ENCODE data around the gene GRK5. TPM values are rescaled to one million over a fixed set of nuclear protein-coding genes. Genes with fewer than 3 reads are reported as not detected.

The GRK5 gene
- total RNA-seq, 1 donor from 2014 or later: 4.3 TPM

DNA sequence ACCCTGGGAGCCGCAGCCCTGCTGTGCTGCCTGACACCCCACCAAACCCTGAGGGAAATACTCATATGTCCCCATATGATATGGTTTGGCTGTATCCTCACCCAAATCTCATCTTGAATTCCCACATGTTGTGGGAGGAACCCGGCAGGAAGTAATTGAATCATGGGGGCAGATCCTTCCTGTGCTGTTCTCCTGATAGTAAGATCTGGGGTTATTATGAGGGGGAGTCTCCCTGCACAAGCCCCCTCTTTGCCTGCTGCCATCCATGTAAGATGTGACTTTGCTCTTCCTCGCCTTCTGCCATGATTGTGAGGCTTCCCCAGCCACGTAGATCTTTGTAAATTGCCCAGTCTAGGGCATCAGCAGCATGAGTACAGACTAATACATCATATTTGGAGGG, 266.4 kb downstream of the GRK5 start:
- Histone ChIP-seq H3K27ac (no peak overlapping the region), H3K9ac (no peak overlapping the region), H4K20me1 (ENCODE audit: low read depth) (no peaks in the 10 kb centered on the region), H3K4me3 (no peak overlapping the region), H3K36me3 (no peaks in the 10 kb centered on the region), H3K27me3 (peaks cover 73% of the 10 kb centered on the region), H3K79me2 (ENCODE audit: low read depth) (no peaks in the 10 kb centered on the region), H3K4me2 (no peak overlapping the region), H3F3A (ENCODE audit: low read depth) (no peaks in the 10 kb centered on the region), H3K4me1 (peaks cover 14% of the 10 kb centered on the region), H3K9me3 (ENCODE audit: low read depth) (no peaks in the 10 kb centered on the region), H2AFZ (replicated peaks) (no peak overlapping the region)
- H3K27me3 Mint-ChIP-seq (ENCODE audit: insufficient read depth, low read depth): peaks cover 7% of the 10 kb centered on the region
- no peak overlapping the region for H3K27ac Mint-ChIP-seq
- H3K4me3 Mint-ChIP-seq: no peak overlapping the region
- no peaks in the 10 kb centered on the region for H3K36me3 Mint-ChIP-seq
- peaks cover 5% of the 10 kb centered on the region for H3K9me3 Mint-ChIP-seq
- TF ChIP-seq, protein P1, sequence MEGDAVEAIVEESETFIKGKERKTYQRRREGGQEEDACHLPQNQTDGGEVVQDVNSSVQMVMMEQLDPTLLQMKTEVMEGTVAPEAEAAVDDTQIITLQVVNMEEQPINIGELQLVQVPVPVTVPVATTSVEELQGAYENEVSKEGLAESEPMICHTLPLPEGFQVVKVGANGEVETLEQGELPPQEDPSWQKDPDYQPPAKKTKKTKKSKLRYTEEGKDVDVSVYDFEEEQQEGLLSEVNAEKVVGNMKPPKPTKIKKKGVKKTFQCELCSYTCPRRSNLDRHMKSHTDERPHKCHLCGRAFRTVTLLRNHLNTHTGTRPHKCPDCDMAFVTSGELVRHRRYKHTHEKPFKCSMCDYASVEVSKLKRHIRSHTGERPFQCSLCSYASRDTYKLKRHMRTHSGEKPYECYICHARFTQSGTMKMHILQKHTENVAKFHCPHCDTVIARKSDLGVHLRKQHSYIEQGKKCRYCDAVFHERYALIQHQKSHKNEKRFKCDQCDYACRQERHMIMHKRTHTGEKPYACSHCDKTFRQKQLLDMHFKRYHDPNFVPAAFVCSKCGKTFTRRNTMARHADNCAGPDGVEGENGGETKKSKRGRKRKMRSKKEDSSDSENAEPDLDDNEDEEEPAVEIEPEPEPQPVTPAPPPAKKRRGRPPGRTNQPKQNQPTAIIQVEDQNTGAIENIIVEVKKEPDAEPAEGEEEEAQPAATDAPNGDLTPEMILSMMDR (IDR thresholded peaks at IDR 0.05): no peak
- TF ChIP-seq EZH2 (IDR thresholded peaks at IDR 0.05) (no peak), EZH2phosphoT487 (IDR thresholded peaks at IDR 0.05) (no peak)
- DNase-seq (ENCODE audit: low spot score): no peak
- H3K4me1 Mint-ChIP-seq: peaks cover 9% of the 10 kb centered on the region

- no peak overlapping the region for H3K4me3 Mint-ChIP-seq
- Histone ChIP-seq H2AFZ (replicated peaks) (no peak overlapping the region), H3K9me3 (ENCODE audit: low read depth) (no peaks in the 10 kb centered on the region), H3K27ac (no peak overlapping the region), H3F3A (ENCODE audit: low read depth) (peaks cover 8% of the 10 kb centered on the region), H3K4me2 (no peak overlapping the region), H3K4me1 (peaks cover 18% of the 10 kb centered on the region), H3K9ac (no peak overlapping the region), H3K79me2 (ENCODE audit: low read depth) (no peaks in the 10 kb centered on the region), H3K27me3 (peaks cover 81% of the 10 kb centered on the region), H4K20me1 (ENCODE audit: low read depth) (no peaks in the 10 kb centered on the region), H3K4me3 (no peak overlapping the region), H3K36me3 (no peaks in the 10 kb centered on the region)
- peaks cover 9% of the 10 kb centered on the region for H3K27me3 Mint-ChIP-seq (ENCODE audit: insufficient read depth, low read depth)
- H3K9me3 Mint-ChIP-seq: peaks cover 5% of the 10 kb centered on the region
- TF ChIP-seq EZH2 (IDR thresholded peaks at IDR 0.05) (no peak), EZH2phosphoT487 (IDR thresholded peaks at IDR 0.05) (no peak)
- TF ChIP-seq, protein P1 (IDR thresholded peaks at IDR 0.05): no peak
- DNase-seq (ENCODE audit: low spot score): no peak
- peaks cover 17% of the 10 kb centered on the region for H3K4me1 Mint-ChIP-seq
- no peak overlapping the region for H3K27ac Mint-ChIP-seq
- H3K36me3 Mint-ChIP-seq: no peaks in the 10 kb centered on the region
These were observed 267.2 kb downstream of the GRK5 start for GRCh38 chr10:119474606-119475005.

DNA sequence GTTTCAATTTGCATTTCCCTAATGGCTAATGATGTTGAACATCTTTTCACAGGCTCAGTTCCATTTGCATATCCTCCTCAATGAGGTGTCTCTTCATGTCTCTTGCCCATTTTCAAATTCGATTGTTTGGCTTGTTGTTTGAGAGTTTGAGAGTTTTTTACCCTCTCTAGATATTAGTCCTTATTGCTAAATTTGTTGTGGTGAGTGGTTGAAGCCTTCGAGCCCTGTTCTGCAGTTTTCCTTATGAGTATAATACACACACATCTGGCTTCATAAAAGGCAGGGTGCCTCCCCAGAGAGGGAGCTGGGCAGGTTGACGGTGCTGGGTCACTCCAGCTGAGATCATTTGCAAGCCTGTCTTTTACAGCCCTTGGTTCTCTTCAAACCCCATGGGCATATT, 270.1 kb downstream of the GRK5 start:
- H3K4me3 Mint-ChIP-seq: no peak overlapping the region
- H3K36me3 Mint-ChIP-seq: no peaks in the 10 kb centered on the region
- H3K4me1 Mint-ChIP-seq: peaks cover 20% of the 10 kb centered on the region
- H3K27me3 ChIP-seq: peaks cover 68% of the 10 kb centered on the region
- H3K4me1 ChIP-seq: peaks cover 22% of the 10 kb centered on the region
- no peak overlapping the region for H3K27ac Mint-ChIP-seq
- no peaks in the 10 kb centered on the region for H3K36me3 ChIP-seq
- DNase-seq (ENCODE audit: low spot score): no peak
- peaks cover 6% of the 10 kb centered on the region for H3K27me3 Mint-ChIP-seq (ENCODE audit: insufficient read depth, low read depth)
- H3K9me3 Mint-ChIP-seq: peaks cover 5% of the 10 kb centered on the region
- no peak overlapping the region for H3K9ac ChIP-seq
- no peak overlapping the region for H2AFZ ChIP-seq (replicated peaks)
- no peaks in the 10 kb centered on the region for H3K9me3 ChIP-seq (ENCODE audit: low read depth)
- peaks cover 12% of the 10 kb centered on the region for H3F3A ChIP-seq (ENCODE audit: low read depth)
- H4K20me1 ChIP-seq (ENCODE audit: low read depth): no peaks in the 10 kb centered on the region
- TF ChIP-seq, protein P1 (IDR thresholded peaks at IDR 0.05): no peak
- TF ChIP-seq EZH2 (IDR thresholded peaks at IDR 0.05) (no peak), EZH2phosphoT487 (IDR thresholded peaks at IDR 0.05) (no peak)
- H3K79me2 ChIP-seq (ENCODE audit: low read depth): no peaks in the 10 kb centered on the region
- no peak overlapping the region for H3K27ac ChIP-seq
- H3K4me2 ChIP-seq: no peak overlapping the region
- no peak overlapping the region for H3K4me3 ChIP-seq
